PC-9 (cell line): ENCODE data around the gene MOCOS. TPM values are rescaled to one million over a fixed set of nuclear protein-coding genes. Genes with fewer than 3 reads are reported as not detected.

ENCODE experiments used
- BruUV-seq: library from RNA; stranded (reverse); fragments of 400-500 nt; replicated peaks from 2 replicates; lab custom pipeline; 2021; lab: Mats Ljungman, UMichigan
- CTCF ChIA-PET: fragments of 300-600 bp; sonication (Branson Sonifier 250); formaldehyde crosslinking; loops from one replicate; lab custom pipeline; 2022; ENCODE audit warnings: antibody characterized with exemption; lab: Charles Lee
- POLR2A ChIA-PET: fragments of 300-600 bp; sonication (Branson Sonifier 250); formaldehyde crosslinking; loops from one replicate; lab custom pipeline; 2022; ENCODE audit warnings: antibody characterized with exemption; ENCODE audit not compliant: unreplicated experiment; lab: Charles Lee
- DNase-seq, 2 experiments: peaks; one replicate each; pipeline versions ENCODE4 v3.0.0 to v3.0.0-alpha.2; 2015 to 2022; ENCODE audit warnings: mixed read lengths in 1 of 2
- H2AFZ ChIP-seq: fragments of 200-600 bp; sonication (generic); 2 replicates; pipeline ENCODE4 v1.8.1; 2017; ENCODE audit warnings: antibody characterized with exemption
- H3F3A ChIP-seq: fragments of 200-600 bp; sonication (generic); 2 replicates; pipeline ENCODE4 v1.8.1; 2017; ENCODE audit warnings: antibody characterized with exemption, mild to moderate bottlenecking, low read depth; ENCODE audit not compliant: insufficient read depth
- H3K27ac ChIP-seq: fragments of 200-600 bp; sonication (generic); 2 replicates; pipeline ENCODE4 v1.6.1; 2016; ENCODE audit warnings: mixed run types
- H3K27me3 ChIP-seq: fragments of 200-600 bp; sonication (generic); 2 replicates; pipeline ENCODE4 v1.6.1; 2016; ENCODE audit warnings: low read depth, mixed run types; ENCODE audit not compliant: insufficient read depth
- H3K36me3 ChIP-seq: fragments of 200-600 bp; sonication (generic); 2 replicates; pipeline ENCODE4 v1.6.1; 2016; ENCODE audit warnings: low read depth, mixed run types
- H3K4me1 ChIP-seq: fragments of 200-600 bp; sonication (generic); replicated peaks from 2 replicates; pipeline ENCODE4 v1.6.1; 2016; ENCODE audit warnings: mixed run types; ENCODE audit not compliant: insufficient read depth
- H3K4me2 ChIP-seq: fragments of 200-600 bp; sonication (generic); 2 replicates; pipeline ENCODE4 v1.6.1; 2017; ENCODE audit warnings: mixed run types
- H3K4me3 ChIP-seq: fragments of 200-600 bp; sonication (generic); 2 replicates; pipeline ENCODE4 v1.6.1; 2016; ENCODE audit warnings: mixed run types
- H3K79me2 ChIP-seq: fragments of 200-600 bp; sonication (generic); 2 replicates; pipeline ENCODE4 v1.6.1; 2017; ENCODE audit warnings: low read depth, mixed run types
- H3K9me2 ChIP-seq: fragments of 200-600 bp; sonication (generic); 2 replicates; pipeline ENCODE4 v1.8.1; 2017; ENCODE audit warnings: mild to moderate bottlenecking; ENCODE audit not compliant: insufficient read depth
- H3K9me3 ChIP-seq: fragments of 200-600 bp; sonication (generic); 2 replicates; pipeline ENCODE4 v1.8.1; 2016; ENCODE audit warnings: low read depth; ENCODE audit not compliant: insufficient read depth
- H4K20me1 ChIP-seq: fragments of 200-600 bp; sonication (generic); 2 replicates; pipeline ENCODE4 v1.8.1; 2017; ENCODE audit not compliant: insufficient read depth
- EZH2 ChIP-seq: fragments of 200-600 bp; sonication (generic); IDR thresholded peaks from 2 replicates; pipeline ENCODE4 v1.8.0; 2017; ENCODE audit warnings: antibody characterized with exemption, low read depth
- intact Hi-C: fragments of 100-400 bp; cut with micrococcal nuclease; formaldehyde crosslinking; loops from one replicate; pipeline ENCODE4 v1.10.0; 2022; ENCODE audit not compliant: unreplicated experiment
- total RNA-seq: library from RNA; stranded (reverse); gene quantifications from 2 replicates; pipeline ENCODE4 v1.2.3, GENCODE V29; 2021
- TF ChIP-seq, protein P1 (sequence below): fragments of 200-600 bp; sonication (generic); conservative IDR thresholded peaks from 2 replicates; pipeline ENCODE4 v1.6.1; 2017; ENCODE audit warnings: mixed run types, antibody characterized with exemption, mild to moderate bottlenecking, moderate library complexity

The MOCOS gene
- total RNA-seq, 1 experiment from 2014 or later: 30.4 TPM

- Histone ChIP-seq H3K27me3 (no peaks in the 10 kb centered on the region), H3K4me1 (peaks cover 45% of the 10 kb centered on the region), H3K79me2 (peaks cover 50% of the 10 kb centered on the region), H3K27ac (no peak overlapping the region), H3K4me3 (no peak overlapping the region), H4K20me1 (no peaks in the 10 kb centered on the region), H3K9me2 (no peaks in the 10 kb centered on the region), H2AFZ (no peak overlapping the region), H3K36me3 (no peaks in the 10 kb centered on the region), H3K9me3 (no peaks in the 10 kb centered on the region), H3K4me2 (no peak overlapping the region), H3F3A (peaks cover 27% of the 10 kb centered on the region)
- TF ChIP-seq, protein P1, sequence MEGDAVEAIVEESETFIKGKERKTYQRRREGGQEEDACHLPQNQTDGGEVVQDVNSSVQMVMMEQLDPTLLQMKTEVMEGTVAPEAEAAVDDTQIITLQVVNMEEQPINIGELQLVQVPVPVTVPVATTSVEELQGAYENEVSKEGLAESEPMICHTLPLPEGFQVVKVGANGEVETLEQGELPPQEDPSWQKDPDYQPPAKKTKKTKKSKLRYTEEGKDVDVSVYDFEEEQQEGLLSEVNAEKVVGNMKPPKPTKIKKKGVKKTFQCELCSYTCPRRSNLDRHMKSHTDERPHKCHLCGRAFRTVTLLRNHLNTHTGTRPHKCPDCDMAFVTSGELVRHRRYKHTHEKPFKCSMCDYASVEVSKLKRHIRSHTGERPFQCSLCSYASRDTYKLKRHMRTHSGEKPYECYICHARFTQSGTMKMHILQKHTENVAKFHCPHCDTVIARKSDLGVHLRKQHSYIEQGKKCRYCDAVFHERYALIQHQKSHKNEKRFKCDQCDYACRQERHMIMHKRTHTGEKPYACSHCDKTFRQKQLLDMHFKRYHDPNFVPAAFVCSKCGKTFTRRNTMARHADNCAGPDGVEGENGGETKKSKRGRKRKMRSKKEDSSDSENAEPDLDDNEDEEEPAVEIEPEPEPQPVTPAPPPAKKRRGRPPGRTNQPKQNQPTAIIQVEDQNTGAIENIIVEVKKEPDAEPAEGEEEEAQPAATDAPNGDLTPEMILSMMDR: no peak
- TF ChIP-seq EZH2: no peak
- intact Hi-C loops: loop anchor here (10.0 kb wide), 1 partner anchor 49 kb away; no protein-coding TSS in a partner anchor
- DNase-seq: no peak
- no TSS peak for BruUV-seq
- CTCF ChIA-PET: no interaction called here
- POLR2A ChIA-PET: no interaction called here
These were observed 118.1 kb downstream of the MOCOS start for GRCh38 chr18:36305375-36305774.

DNA sequence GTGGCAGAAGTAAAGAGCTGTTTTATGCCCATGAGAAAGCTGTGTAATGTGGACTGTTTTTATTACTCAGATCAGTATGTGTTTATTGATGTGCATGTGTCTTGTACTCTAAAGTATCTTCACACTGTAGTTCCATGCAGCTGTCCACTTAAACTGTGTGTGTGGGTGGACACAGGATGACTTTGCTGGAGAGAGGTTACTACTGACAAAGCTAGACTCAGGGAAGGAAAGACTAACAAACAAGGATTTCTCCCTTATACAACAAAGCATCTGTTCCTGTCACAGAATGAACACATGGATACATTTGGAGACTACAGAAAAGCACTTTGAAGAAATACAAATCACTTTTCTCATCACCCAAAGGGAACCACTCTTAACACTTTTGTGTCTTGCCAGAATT, 120.2 kb downstream of the MOCOS start:
- intact Hi-C loops: loop anchor here (10.0 kb wide), 1 partner anchor 47 kb away; no protein-coding TSS in a partner anchor
- H3K9me3 ChIP-seq: no peaks in the 10 kb centered on the region
- H3K27ac ChIP-seq: peak overlapping the region; percentile 98
- no peak for DNase-seq
- H3K36me3 ChIP-seq: no peaks in the 10 kb centered on the region
- TF ChIP-seq, protein P1: no peak
- no peak for TF ChIP-seq EZH2
- H3K4me2 ChIP-seq: peak overlapping the region; percentile 74
- peaks cover 61% of the 10 kb centered on the region for H3K4me1 ChIP-seq
- CTCF ChIA-PET: no interaction called here
- peaks cover 44% of the 10 kb centered on the region for H3F3A ChIP-seq
- no peaks in the 10 kb centered on the region for H3K27me3 ChIP-seq
- peaks cover 48% of the 10 kb centered on the region for H3K79me2 ChIP-seq
- POLR2A ChIA-PET: no interaction called here
- no TSS peak for BruUV-seq
- no peaks in the 10 kb centered on the region for H4K20me1 ChIP-seq
- H3K4me3 ChIP-seq: no peak overlapping the region
- H3K9me2 ChIP-seq: no peaks in the 10 kb centered on the region
- H2AFZ ChIP-seq: no peak overlapping the region

DNA sequence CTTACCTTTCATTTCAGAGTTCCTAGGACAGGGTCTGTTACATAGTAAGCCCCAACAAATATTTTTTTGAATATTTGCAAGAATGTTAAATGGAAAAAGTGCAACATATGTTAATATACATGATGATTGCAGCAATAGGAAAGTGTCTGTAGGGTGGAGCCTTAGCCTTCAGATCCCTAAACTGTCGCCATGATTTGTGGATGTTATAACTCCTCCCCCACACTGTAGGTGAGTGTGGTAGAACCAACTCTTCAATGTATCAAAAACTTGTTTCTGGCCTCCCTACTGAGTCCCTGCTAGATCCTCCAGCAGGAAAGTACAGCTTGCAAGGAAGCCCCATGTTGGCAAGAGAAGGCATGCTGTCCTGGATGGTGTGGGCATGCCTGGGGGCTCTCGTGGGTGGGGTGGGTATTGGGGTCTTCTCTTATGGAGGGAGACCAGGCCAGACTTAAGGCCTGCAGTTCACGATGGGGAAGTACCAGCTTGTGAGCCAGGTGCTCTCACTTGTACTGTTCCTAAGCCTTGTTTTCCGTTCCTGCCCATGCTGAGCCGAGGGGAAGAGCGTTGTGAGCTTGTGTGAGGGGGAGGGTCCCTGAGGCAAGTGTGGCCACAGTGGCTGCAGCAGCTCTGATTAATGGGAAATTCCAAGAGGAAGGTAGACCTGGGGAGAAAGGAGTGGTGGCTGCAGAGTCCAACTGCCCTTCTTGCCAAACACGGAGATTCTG, 121.6 kb downstream of the MOCOS start:
- Histone ChIP-seq H3K27ac (peak overlapping the region; percentile 98), H3K79me2 (peaks cover 41% of the 10 kb centered on the region), H3K9me2 (no peaks in the 10 kb centered on the region), H3K9me3 (no peaks in the 10 kb centered on the region), H3K27me3 (no peaks in the 10 kb centered on the region), H3K4me3 (peak overlapping the region; percentile 41; the same call in 1 of the 2 replicates), H3F3A (peaks cover 44% of the 10 kb centered on the region), H3K4me1 (peaks cover 73% of the 10 kb centered on the region), H3K4me2 (peak overlapping the region; percentile 74), H2AFZ (no peak overlapping the region), H3K36me3 (no peaks in the 10 kb centered on the region), H4K20me1 (no peaks in the 10 kb centered on the region)
- BruUV-seq: TSS peak; percentile 89
- DNase-seq: peak in 1 of 2 experiments; percentile 37
- no peak for TF ChIP-seq EZH2
- TF ChIP-seq, protein P1: no peak
- ChIA-PET CTCF (no interaction called here), POLR2A (interaction anchor here (1.1 kb wide), 1 partner anchor 11 kb away, joined by 4 read pairs; the partner anchor contains the start of gene FHOD3)
- intact Hi-C loops: loop anchor here (1.0 to 10.0 kb wide), 2 partner anchors 46 to 223 kb away; no protein-coding TSS in a partner anchor
